ENCODE results near the gene DOLK.

- TF ChIP-seq EZH2 (IDR thresholded peaks at IDR 0.05; ENCODE audit: borderline replicate concordance, insufficient read depth, low read depth, low read length, poor library complexity, severe bottlenecking) = no peak
- TF ChIP-seq, protein P1, sequence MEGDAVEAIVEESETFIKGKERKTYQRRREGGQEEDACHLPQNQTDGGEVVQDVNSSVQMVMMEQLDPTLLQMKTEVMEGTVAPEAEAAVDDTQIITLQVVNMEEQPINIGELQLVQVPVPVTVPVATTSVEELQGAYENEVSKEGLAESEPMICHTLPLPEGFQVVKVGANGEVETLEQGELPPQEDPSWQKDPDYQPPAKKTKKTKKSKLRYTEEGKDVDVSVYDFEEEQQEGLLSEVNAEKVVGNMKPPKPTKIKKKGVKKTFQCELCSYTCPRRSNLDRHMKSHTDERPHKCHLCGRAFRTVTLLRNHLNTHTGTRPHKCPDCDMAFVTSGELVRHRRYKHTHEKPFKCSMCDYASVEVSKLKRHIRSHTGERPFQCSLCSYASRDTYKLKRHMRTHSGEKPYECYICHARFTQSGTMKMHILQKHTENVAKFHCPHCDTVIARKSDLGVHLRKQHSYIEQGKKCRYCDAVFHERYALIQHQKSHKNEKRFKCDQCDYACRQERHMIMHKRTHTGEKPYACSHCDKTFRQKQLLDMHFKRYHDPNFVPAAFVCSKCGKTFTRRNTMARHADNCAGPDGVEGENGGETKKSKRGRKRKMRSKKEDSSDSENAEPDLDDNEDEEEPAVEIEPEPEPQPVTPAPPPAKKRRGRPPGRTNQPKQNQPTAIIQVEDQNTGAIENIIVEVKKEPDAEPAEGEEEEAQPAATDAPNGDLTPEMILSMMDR (IDR thresholded peaks at IDR 0.05) = no peak
Observed at GRCh38 chr9:128898845-128899565, 48.4 kb downstream of the DOLK start.
